Hepatic stellate cell (primary cell): Measurements from ENCODE around the gene CA10.

Source experiments
- DNase-seq: peaks from one replicate; pipeline ENCODE4 v3.0.0; 2011; ENCODE audit warnings: low spot score

Gene CA10

GRCh38 chr17:51724043-51724580, 434.4 kb downstream of the CA10 start:
- no peak for DNase-seq

- no peak for DNase-seq
Observed at GRCh38 chr17:51722994-51723393, 435.5 kb downstream of the CA10 start.

DNA sequence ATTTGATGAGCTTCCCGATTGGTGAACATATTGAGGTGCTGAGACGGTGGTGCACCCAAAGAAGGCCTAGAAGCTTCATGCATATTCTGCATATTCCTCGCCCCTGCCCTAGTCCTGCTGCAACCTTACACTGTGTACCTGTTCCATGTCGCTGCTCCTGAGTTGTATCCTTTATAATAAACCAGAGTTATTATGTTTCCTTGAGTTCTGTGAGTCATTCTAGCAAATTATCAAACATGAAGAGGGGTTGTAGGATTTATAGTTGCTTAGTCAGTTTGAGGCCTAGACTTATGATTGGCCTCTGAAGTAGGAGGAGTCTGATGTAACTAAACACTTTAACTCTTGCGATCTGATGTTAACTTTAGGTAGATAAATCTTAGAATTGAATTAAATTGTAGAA, 436.8 kb downstream of the CA10 start:
- no peak for DNase-seq

GRCh38 chr17:51720439-51720838, 438.1 kb downstream of the CA10 start:
- no peak for DNase-seq

GRCh38 chr17:51718983-51719382, 439.5 kb downstream of the CA10 start:
- no peak for DNase-seq

DNA sequence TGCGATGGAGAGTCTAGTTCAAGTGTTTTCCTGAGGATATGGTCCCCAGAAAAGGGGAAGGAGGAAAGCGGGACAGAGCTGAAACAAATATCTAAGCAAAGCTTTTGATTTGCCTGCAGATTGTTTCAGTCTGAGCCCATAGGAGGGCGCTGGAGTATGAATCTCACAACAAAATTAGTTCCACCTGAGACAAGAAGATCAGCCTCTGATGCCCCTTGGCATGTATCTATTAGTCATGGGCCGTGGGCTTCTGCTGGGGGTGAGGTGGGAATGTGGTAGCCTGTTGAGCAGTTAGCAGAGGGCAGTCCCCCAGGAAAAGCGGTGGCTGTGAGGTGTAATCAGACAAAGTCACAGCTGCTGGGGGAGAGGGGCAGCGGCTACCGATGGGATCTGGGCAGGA, 446.9 kb downstream of the CA10 start:
- DNase-seq = no peak

GRCh38 chr17:51710634-51710979, 447.9 kb downstream of the CA10 start:
- DNase-seq = no peak

DNA sequence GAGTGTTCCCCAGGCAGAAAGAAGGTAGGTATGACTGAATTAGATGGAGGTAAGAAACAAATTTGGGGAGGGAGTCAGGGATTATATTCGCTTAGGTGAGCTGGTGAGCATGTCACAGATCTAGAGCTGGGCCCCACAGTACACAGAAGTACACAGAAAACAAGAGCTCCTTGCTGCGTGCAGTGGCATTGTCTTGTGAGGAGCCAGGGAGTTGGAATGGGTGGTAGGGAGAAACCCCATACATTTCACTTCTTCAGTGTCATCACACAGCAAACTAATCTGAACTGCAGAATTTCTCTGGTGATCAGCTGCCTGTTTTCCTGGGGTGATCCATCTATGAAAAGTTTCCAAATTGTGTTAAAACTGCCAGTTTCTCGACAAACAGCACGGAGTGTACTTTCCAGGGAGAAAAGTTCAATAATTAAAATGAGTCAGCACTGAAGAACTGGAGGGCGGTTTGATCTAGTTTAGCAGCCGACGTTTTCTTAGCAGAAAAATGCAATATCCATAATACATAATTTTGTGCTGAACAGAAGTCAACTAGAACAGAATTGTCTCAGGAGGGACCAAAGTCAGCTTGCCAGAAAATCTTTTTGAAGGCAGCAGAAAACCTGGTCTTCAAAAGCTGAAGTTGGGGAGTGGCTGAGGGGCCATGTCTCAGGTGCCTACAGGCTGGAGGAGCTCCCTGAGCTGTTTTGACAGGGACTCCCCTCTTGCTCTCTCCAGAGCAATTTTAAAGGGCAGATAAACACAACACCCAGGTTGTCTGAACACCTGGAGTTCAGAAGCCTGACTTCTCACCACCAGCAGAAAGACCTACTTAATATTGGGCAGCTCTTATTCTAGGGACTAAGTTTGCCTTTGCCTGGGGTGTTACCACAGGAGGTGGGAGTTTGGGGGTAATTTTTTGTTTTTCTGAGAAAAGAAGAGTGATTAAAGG, 448.6 kb downstream of the CA10 start:
- no peak for DNase-seq

GRCh38 chr17:51707216-51707615, 451.3 kb downstream of the CA10 start:
- DNase-seq = no peak

DNA sequence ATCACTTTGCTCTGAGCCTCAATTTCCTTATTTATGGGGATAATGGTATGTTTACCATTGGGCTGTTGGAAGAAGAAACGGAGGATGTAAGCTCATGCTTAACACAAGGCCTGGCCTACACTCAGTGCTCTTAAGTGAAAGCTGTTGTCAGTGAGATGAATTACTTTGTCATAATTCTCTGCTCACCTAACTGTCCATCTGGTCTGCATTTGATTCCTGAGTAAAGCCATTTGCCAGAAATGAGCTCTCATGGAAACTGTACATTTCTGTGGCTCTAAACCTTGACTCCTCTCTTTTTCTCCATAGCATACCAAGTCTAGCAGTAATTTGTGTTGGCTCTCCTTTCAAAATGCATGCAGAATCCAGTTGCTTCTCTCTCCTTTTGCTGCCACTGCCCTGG, 452.4 kb downstream of the CA10 start:
- no peak for DNase-seq

GRCh38 chr17:51703361-51704341, 454.9 kb downstream of the CA10 start:
- no peak for DNase-seq

DNA sequence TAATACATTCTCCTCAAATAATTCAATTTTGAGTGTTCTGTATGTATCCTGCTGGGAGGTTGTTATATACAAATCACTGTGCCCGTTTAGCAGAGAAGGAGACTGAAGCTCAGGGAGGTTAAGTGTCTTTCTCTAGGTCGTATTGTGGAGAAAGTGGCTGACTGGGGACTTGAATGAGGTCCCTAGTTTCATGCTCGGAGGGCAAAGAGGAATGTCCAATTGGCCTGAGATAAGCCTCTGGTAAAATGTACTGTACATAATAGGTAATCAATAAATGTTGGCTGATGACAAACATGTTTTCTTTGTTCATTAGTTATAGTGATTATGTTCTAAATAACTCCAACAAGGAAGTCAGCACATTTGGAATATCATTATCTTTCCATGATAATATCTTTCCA, 455.6 kb downstream of the CA10 start:
- no peak for DNase-seq

DNA sequence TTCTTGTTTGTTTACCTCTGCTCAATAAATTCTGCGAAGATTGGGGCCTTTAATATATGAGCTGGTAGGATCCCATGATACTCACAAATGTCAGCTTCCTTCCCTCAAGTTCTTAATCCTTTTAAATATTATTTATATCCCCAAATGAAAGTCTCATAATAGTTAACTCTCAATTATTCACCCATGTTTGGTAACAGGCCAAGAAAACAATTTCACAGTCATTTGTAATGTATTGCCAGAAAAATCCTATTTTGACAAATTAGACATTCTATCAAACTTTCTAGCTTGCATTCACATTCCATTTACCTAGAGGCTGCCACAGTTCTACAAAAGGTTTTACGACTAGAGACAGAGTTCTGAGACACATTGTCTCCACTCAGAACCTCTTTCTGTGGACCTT, 457.0 kb downstream of the CA10 start:
- DNase-seq = no peak

- DNase-seq = no peak
Observed at GRCh38 chr17:51700011-51700760, 458.3 kb downstream of the CA10 start.

DNA sequence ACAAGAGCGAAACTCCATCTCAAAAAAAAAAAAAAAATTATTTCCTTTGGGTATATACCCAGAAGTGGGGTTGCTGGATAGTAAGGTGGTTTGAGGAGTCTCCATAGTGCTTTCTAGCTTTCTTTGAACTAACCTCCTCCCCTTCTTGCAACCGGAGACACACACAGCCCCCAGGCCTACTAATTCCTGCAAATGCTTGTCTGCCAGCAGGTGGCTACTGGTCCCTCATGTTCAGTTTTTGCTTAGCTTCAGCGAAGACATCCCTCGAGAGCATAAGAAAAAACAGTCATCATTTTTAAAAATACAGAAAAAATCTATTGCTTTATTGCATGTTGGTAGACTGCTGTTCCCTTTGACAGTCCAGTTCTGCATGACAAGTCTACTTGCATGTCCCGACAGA, 459.2 kb downstream of the CA10 start:
- DNase-seq = no peak

GRCh38 chr17:51692917-51693316, 465.6 kb downstream of the CA10 start:
- DNase-seq = no peak

DNA sequence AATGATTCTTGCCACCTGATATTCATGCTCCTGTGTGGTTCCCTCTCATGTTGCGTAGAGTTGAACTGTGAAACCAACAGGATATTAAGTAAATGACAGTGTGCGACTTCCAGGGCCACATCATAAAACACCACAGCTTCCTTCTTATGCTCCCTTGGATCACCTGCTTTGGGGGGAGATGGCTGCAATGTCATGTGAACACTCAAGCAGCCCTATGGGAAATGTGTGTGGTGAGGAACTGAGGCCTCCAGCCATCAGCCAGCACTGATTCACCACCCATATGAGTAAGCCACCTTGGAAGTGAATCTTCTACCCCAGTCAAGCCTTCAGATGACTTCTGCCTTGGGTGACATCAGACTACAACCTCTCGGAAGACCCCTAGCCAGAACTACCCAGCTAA, 470.6 kb downstream of the CA10 start:
- DNase-seq = no peak

DNA sequence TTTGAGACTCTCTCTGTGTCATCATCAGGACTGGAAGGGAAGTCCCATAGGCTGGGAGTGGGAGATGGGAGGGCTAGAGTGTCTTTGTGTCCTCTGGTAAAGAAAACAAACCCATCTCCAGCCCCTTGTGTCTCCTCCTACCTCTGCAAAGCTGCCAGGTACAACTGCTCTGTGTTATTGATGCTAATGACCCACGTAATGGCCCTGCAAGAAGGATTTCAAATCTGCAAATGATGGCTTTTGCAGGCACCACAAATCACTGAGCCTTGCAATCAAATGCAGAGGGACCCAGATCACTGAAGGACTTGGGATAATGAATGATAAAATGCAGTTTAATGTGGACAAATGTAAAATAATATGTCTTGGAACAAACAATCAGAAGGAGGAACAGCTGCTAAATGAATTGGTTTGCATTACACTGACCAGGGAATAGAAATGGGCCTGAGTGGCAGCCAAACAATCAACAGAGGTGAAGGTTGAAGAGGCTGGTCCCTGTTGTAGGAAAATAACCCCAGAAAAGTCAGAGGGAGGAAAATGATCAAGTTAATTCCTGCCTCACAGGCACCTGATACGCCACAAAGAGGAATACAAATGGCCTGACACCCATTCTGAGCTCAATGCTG, 473.1 kb downstream of the CA10 start:
- DNase-seq = no peak

- DNase-seq = no peak
Observed at GRCh38 chr17:51684214-51684613, 474.3 kb downstream of the CA10 start.

GRCh38 chr17:51683291-51683690, 475.2 kb downstream of the CA10 start:
- no peak for DNase-seq

- DNase-seq = no peak
Observed at GRCh38 chr17:51682115-51682514, 476.4 kb downstream of the CA10 start.
